ENCODE data around the gene CPEB3. TPM values are rescaled to one million over a fixed set of nuclear protein-coding genes. Genes with fewer than 3 reads are reported as not detected.
A peak's percentile ranks its signal among the peaks of the same experiment; 100 is the strongest.

The CPEB3 gene
- total RNA-seq, 1 experiment from 2014 or later, result 1.0 TPM

- Histone ChIP-seq H3K23me2 (ENCODE audit: insufficient read length, low read depth, low read length, poor library complexity, severe bottlenecking) (no peaks in the 10 kb centered on the region), H3K27me3 (ENCODE audit: insufficient read depth, low read length) (no peaks in the 10 kb centered on the region), H3K23ac (ENCODE audit: insufficient read length, low read depth, low read length) (no peak overlapping the region), H3T11ph (ENCODE audit: low read length) (no peak overlapping the region), H3K27ac (ENCODE audit: insufficient read length, low read depth, low read length) (peak overlapping the region; percentile 81), H3K56ac (ENCODE audit: insufficient read length, low read depth, low read length) (no peak overlapping the region), H3K4me2 (ENCODE audit: insufficient read depth, insufficient read length, low read length) (peak overlapping the region; percentile 14), H3K14ac (ENCODE audit: insufficient read depth, low read length) (no peak overlapping the region), H2AFZ (ENCODE audit: low read length) (no peak overlapping the region), H2BK15ac (ENCODE audit: low read depth, low read length) (no peak overlapping the region), H4K91ac (ENCODE audit: insufficient read length, low read depth, low read length) (no peak overlapping the region), H3K18ac (ENCODE audit: insufficient read length, low read depth, low read length) (no peak overlapping the region), H4K20me1 (ENCODE audit: control insufficient read depth, insufficient read depth, insufficient read length) (no peaks in the 10 kb centered on the region), H4K5ac (ENCODE audit: insufficient read length, low read depth, low read length) (no peak overlapping the region), H2BK20ac (ENCODE audit: low read depth, low read length, poor library complexity, severe bottlenecking) (no peak overlapping the region), H3K4me1 (ENCODE audit: insufficient read depth, low read length) (peaks cover 13% of the 10 kb centered on the region), H3K9ac (ENCODE audit: extremely low read depth, insufficient read length, low read length) (no peak overlapping the region), H3K9me3 (ENCODE audit: control insufficient read depth, low read depth, low read length) (no peaks in the 10 kb centered on the region), H3K79me1 (ENCODE audit: insufficient read depth, low read depth, low read length, poor library complexity, severe bottlenecking) (no peaks in the 10 kb centered on the region), H2BK5ac (ENCODE audit: insufficient read length, low read length) (no peak overlapping the region), H4K8ac (replicated peaks; ENCODE audit: insufficient read length, low read depth, low read length) (no peak overlapping the region), H2BK120ac (ENCODE audit: low read depth, low read length, poor library complexity, severe bottlenecking) (no peak overlapping the region), H2AK5ac (ENCODE audit: insufficient read length, low read length) (no peak overlapping the region), H2BK12ac (ENCODE audit: insufficient read length, low read depth, low read length) (no peak overlapping the region), H3K4ac (ENCODE audit: low read depth, low read length) (no peak overlapping the region), H3K79me2 (ENCODE audit: insufficient read depth, low read length) (peaks cover 15% of the 10 kb centered on the region; the same call in 1 of the 2 replicates)
- no peak for DNase-seq
- peak overlapping the region; percentile 95 to 97 (median 97) for H3K27ac Mint-ChIP-seq
- TF ChIP-seq CTCF (conservative IDR thresholded peaks at IDR 0.05), result no peak
- H3K4me1 Mint-ChIP-seq, result peaks cover 40 to 48% of the 10 kb centered on the region in 2 experiments
- peaks cover 0 to 8% (median 2%) of the 10 kb centered on the region in 3 experiments; a peak in 5 of 7 replicates for H3K36me3 Mint-ChIP-seq (ENCODE audit: insufficient read depth in 1 of 3, low read depth in 3 of 3)
- WGBS (ENCODE audit: extremely low coverage, insufficient read length, low lambda C conversion rate), result no CpG with 5 or more reads among the region's 13 CpGs
- no peaks in the 10 kb centered on the region; a peak in 1 of 5 replicates for H3K9me3 Mint-ChIP-seq
- H3K27me3 Mint-ChIP-seq (ENCODE audit: low read depth), result no peaks in the 10 kb centered on the region
- H3K4me3 Mint-ChIP-seq, result peak overlapping the region; percentile 37 to 66
Observed at GRCh38 chr10:92305133-92306072, 14.5 kb upstream of the CPEB3 start.
